H9 (cell line): ENCODE results near the gene ETV5. TPM values are rescaled to one million over a fixed set of nuclear protein-coding genes. Genes with fewer than 3 reads are reported as not detected.

ENCODE experiments used
- DNase-seq: peaks from one replicate; pipeline ENCODE4 v3.0.0-alpha.2; 2017
- H2AFZ ChIP-seq: one replicate; pipeline ENCODE4 v1.6.1; 2013; ENCODE audit warnings: mild to moderate bottlenecking, low read length, control low read depth, moderate library complexity
- H2AK5ac ChIP-seq: 2 replicates; pipeline ENCODE4 v1.6.1; 2013; ENCODE audit warnings: low read length, control low read depth, mixed read lengths; ENCODE audit not compliant: insufficient read length
- H2BK120ac ChIP-seq: one replicate; pipeline ENCODE4 v1.6.1; 2013; ENCODE audit warnings: low read depth, mild to moderate bottlenecking, low read length, control low read depth, inconsistent platforms; ENCODE audit not compliant: poor library complexity, severe bottlenecking
- H2BK12ac ChIP-seq: 2 replicates; pipeline ENCODE4 v1.6.1; 2013; ENCODE audit warnings: low read length, control low read depth, mixed read lengths, low read depth; ENCODE audit not compliant: insufficient read length
- H2BK15ac ChIP-seq: 2 replicates; pipeline ENCODE4 v1.6.1; 2013; ENCODE audit warnings: low read depth, low read length, control low read depth
- H2BK20ac ChIP-seq: one replicate; pipeline ENCODE4 v1.6.1; 2013; ENCODE audit warnings: low read depth, mild to moderate bottlenecking, low read length, control low read depth, inconsistent platforms; ENCODE audit not compliant: poor library complexity, severe bottlenecking
- H2BK5ac ChIP-seq: 2 replicates; pipeline ENCODE4 v1.6.1; 2013; ENCODE audit warnings: low read length, control low read depth, mixed read lengths; ENCODE audit not compliant: insufficient read length
- H3K14ac ChIP-seq: 2 replicates; pipeline ENCODE4 v1.6.1; 2013; ENCODE audit warnings: low read length, control low read depth; ENCODE audit not compliant: insufficient read depth
- H3K18ac ChIP-seq: 2 replicates; pipeline ENCODE4 v1.6.1; 2013; ENCODE audit warnings: low read depth, mild to moderate bottlenecking, mixed read lengths, low read length, control low read depth; ENCODE audit not compliant: insufficient read length
- H3K23ac ChIP-seq: 2 replicates; pipeline ENCODE4 v1.6.1; 2013; ENCODE audit warnings: low read length, control low read depth, mixed read lengths, low read depth; ENCODE audit not compliant: insufficient read length
- H3K23me2 ChIP-seq: 2 replicates; pipeline ENCODE4 v1.6.1; 2013; ENCODE audit warnings: low read depth, mild to moderate bottlenecking, mixed read lengths, low read length, control low read depth; ENCODE audit not compliant: insufficient read length, poor library complexity, severe bottlenecking
- H3K27ac ChIP-seq: 2 replicates; pipeline ENCODE4 v1.5.1; 2013; ENCODE audit warnings: low read length, control low read depth, mixed read lengths, low read depth; ENCODE audit not compliant: insufficient read length
- H3K27me3 ChIP-seq: 2 replicates; pipeline ENCODE4 v1.6.1; 2013; ENCODE audit warnings: low read length, control low read depth, inconsistent platforms; ENCODE audit not compliant: insufficient read depth
- H3K4ac ChIP-seq: 2 replicates; pipeline ENCODE4 v1.6.1; 2013; ENCODE audit warnings: low read depth, mild to moderate bottlenecking, control low read depth, inconsistent platforms, low read length, moderate library complexity
- H3K4me1 ChIP-seq: 2 replicates; pipeline ENCODE4 v1.6.1; 2013; ENCODE audit warnings: low read length, control low read depth, inconsistent platforms; ENCODE audit not compliant: insufficient read depth
- H3K4me2 ChIP-seq: 2 replicates; pipeline ENCODE4 v1.6.1; 2013; ENCODE audit warnings: low read length, control low read depth, mixed read lengths; ENCODE audit not compliant: insufficient read length, insufficient read depth
- H3K56ac ChIP-seq: 2 replicates; pipeline ENCODE4 v1.6.1; 2013; ENCODE audit warnings: low read depth, mild to moderate bottlenecking, mixed read lengths, low read length, control low read depth; ENCODE audit not compliant: insufficient read length
- H3K79me1 ChIP-seq: 2 replicates; pipeline ENCODE4 v1.6.1; 2013; ENCODE audit warnings: low read depth, mild to moderate bottlenecking, moderate library complexity, low read length, control low read depth, inconsistent platforms; ENCODE audit not compliant: insufficient read depth, poor library complexity, severe bottlenecking
- H3K79me2 ChIP-seq: 2 replicates; pipeline ENCODE4 v1.6.1; 2013; ENCODE audit warnings: low read length, control low read depth, inconsistent platforms; ENCODE audit not compliant: insufficient read depth
- H3K9ac ChIP-seq: 2 replicates; pipeline ENCODE4 v1.6.1; 2013; ENCODE audit warnings: low read length, control low read depth, mixed read lengths; ENCODE audit not compliant: insufficient read length; ENCODE audit errors: extremely low read depth
- H3K9me3 ChIP-seq: one replicate; pipeline ENCODE4 v1.6.1; 2013; ENCODE audit warnings: low read depth, low read length, inconsistent platforms; ENCODE audit not compliant: control insufficient read depth
- H3T11ph ChIP-seq: one replicate; pipeline ENCODE4 v1.6.1; 2013; ENCODE audit warnings: mild to moderate bottlenecking, low read length, control low read depth, inconsistent platforms
- H4K20me1 ChIP-seq: one replicate; pipeline ENCODE4 v1.6.1; 2013; ENCODE audit not compliant: control insufficient read depth, insufficient read length, insufficient read depth
- H4K5ac ChIP-seq: 2 replicates; pipeline ENCODE4 v1.6.1; 2013; ENCODE audit warnings: low read depth, mild to moderate bottlenecking, mixed read lengths, low read length, control low read depth; ENCODE audit not compliant: insufficient read length
- H4K8ac ChIP-seq: replicated peaks from 2 replicates; pipeline ENCODE4 v1.6.1; 2013; ENCODE audit warnings: low read length, control low read depth, mixed read lengths, low read depth; ENCODE audit not compliant: insufficient read length
- H4K91ac ChIP-seq: 2 replicates; pipeline ENCODE4 v1.6.1; 2013; ENCODE audit warnings: low read depth, mild to moderate bottlenecking, moderate library complexity, mixed read lengths, low read length, control low read depth; ENCODE audit not compliant: insufficient read length
- H3K27ac Mint-ChIP-seq, 3 experiments: 2 replicates in 2 of 3; 3 replicates in 1 of 3; pipeline ENCODE4 v1.8.0; 2020 to 2021; ENCODE audit warnings: mixed read lengths in 3 of 3, mild to moderate bottlenecking in 1 of 3, moderate library complexity in 1 of 3
- H3K27me3 Mint-ChIP-seq: 2 replicates; pipeline ENCODE4 v1.8.0; 2021; ENCODE audit warnings: low read depth, mild to moderate bottlenecking, moderate library complexity, mixed read lengths
- H3K36me3 Mint-ChIP-seq, 3 experiments: 2 replicates in 2 of 3; 3 replicates in 1 of 3; pipeline ENCODE4 v1.8.0; 2020 to 2021; ENCODE audit warnings: low read depth in 3 of 3, mixed read lengths in 3 of 3; ENCODE audit not compliant: insufficient read depth in 1 of 3
- H3K4me1 Mint-ChIP-seq, 2 experiments: 2 replicates each; pipeline ENCODE4 v1.8.0; 2020; ENCODE audit warnings: mixed read lengths in 2 of 2
- H3K4me3 Mint-ChIP-seq, 2 experiments: 2 replicates in 1 of 2; 3 replicates in 1 of 2; pipeline ENCODE4 v1.8.0; 2020 to 2021; ENCODE audit warnings: mild to moderate bottlenecking in 2 of 2, mixed read lengths in 2 of 2, moderate library complexity in 1 of 2
- H3K9me3 Mint-ChIP-seq, 2 experiments: 2 replicates in 1 of 2; 3 replicates in 1 of 2; pipeline ENCODE4 v1.8.0; 2020; ENCODE audit warnings: mild to moderate bottlenecking in 2 of 2, mixed read lengths in 2 of 2, moderate library complexity in 1 of 2
- CTCF ChIP-seq: fragments of 200-600 bp; sonication (generic); conservative IDR thresholded peaks from 3 replicates; pipeline ENCODE4 v1.8.0; 2021; ENCODE audit warnings: antibody characterized with exemption, mild to moderate bottlenecking
- WGBS: extraction: QIAGEN DNeasy Blood & Tissue Kit; methylation state at CpG from one replicate; pipeline ENCODE4 v1.1.7; 2013; ENCODE audit warnings: missing lambda C conversion rate, low lambda C conversion rate, mixed read lengths; ENCODE audit not compliant: insufficient read length; ENCODE audit errors: extremely low coverage; 5-methylcytosine and 5-hydroxymethylcytosine counted together
- total RNA-seq: library from RNA; stranded (reverse); gene quantifications from 2 replicates; pipeline ENCODE4 v1.2.1, GENCODE V29; 2021

ETV5 gene
- total RNA-seq, 1 experiment from 2014 or later = 7.7 TPM

- no peaks in the 10 kb centered on the region for H3K27me3 ChIP-seq
- peaks cover 4 to 8% of the 10 kb centered on the region in 2 experiments; a peak in 3 of 4 replicates for H3K4me1 Mint-ChIP-seq
- no peak overlapping the region for H2BK12ac ChIP-seq
- H2BK5ac ChIP-seq = no peak overlapping the region
- no peak overlapping the region for H2AFZ ChIP-seq
- no peak overlapping the region for H3K23ac ChIP-seq
- no peak overlapping the region for H3K9ac ChIP-seq
- no CpG with 5 or more reads among the region's 4 CpGs for WGBS
- no peak overlapping the region for H3K4me3 Mint-ChIP-seq
- no peak overlapping the region for H3K4me2 ChIP-seq
- H4K91ac ChIP-seq = no peak overlapping the region
- no peak overlapping the region for H2BK15ac ChIP-seq
- no peak for TF ChIP-seq CTCF
- no peak overlapping the region for H3K27ac ChIP-seq
- no peaks in the 10 kb centered on the region for H3K79me2 ChIP-seq
- no peaks in the 10 kb centered on the region for H3K4me1 ChIP-seq
- H3K9me3 Mint-ChIP-seq = peaks cover 8 to 11% of the 10 kb centered on the region in 2 experiments; a peak in 4 of 5 replicates
- H4K5ac ChIP-seq = no peak overlapping the region
- DNase-seq = no peak
- no peak overlapping the region for H3K18ac ChIP-seq
- no peak overlapping the region for H3K14ac ChIP-seq
- no peak overlapping the region for H3K27ac Mint-ChIP-seq
- H3K4ac ChIP-seq = no peak overlapping the region
- no peak overlapping the region for H4K8ac ChIP-seq
- H3K56ac ChIP-seq = no peak overlapping the region
- peaks cover 9% of the 10 kb centered on the region for H3K27me3 Mint-ChIP-seq
- peaks cover 0 to 7% (median 2%) of the 10 kb centered on the region in 3 experiments; a peak in 4 of 7 replicates for H3K36me3 Mint-ChIP-seq
- no peak overlapping the region for H2BK20ac ChIP-seq
- no peaks in the 10 kb centered on the region for H3K9me3 ChIP-seq
- H3T11ph ChIP-seq = no peak overlapping the region
- H3K79me1 ChIP-seq = no peaks in the 10 kb centered on the region
- no peak overlapping the region for H2AK5ac ChIP-seq
- H2BK120ac ChIP-seq = no peak overlapping the region
- H3K23me2 ChIP-seq = no peaks in the 10 kb centered on the region
- no peaks in the 10 kb centered on the region for H4K20me1 ChIP-seq
These were observed 70.5 kb downstream of the ETV5 start for GRCh38 chr3:186038360-186038759.
